SK-N-SH (cell line): ENCODE results near the gene SLC35A5. TPM values are rescaled to one million over a fixed set of nuclear protein-coding genes. Genes with fewer than 3 reads are reported as not detected.
"Not testable (repeated sequence)": the region's sequence is repeated elsewhere in the genome, so short reads cannot be mapped to it uniquely, and the experiment has no call there.

Experiments used
- CTCF ChIA-PET: fragments of 300-600, 350-600 bp; formaldehyde crosslinking; extraction: SDS; loops from one replicate; lab custom pipeline; 2021; lab: Yijun Ruan, JAX
- POLR2A ChIA-PET: fragments of 350-600 bp; sonication (Branson Sonifier 250); formaldehyde crosslinking; extraction: SDS; loops from one replicate; lab custom pipeline; 2020; ENCODE audit warnings: antibody characterized with exemption, inconsistent platforms; lab: Yijun Ruan, JAX
- DNase-seq: peaks from one replicate; pipeline ENCODE4 v3.0.0; 2012
- H2AFZ ChIP-seq: fragments of 200-600 bp; sonication (generic); 2 replicates; pipeline ENCODE4 v1.8.1; 2016; ENCODE audit warnings: antibody characterized with exemption, mild to moderate bottlenecking, low read depth
- H3F3A ChIP-seq: fragments of 200-600 bp; sonication (generic); replicated peaks from 2 replicates; pipeline ENCODE3; 2016; ENCODE audit warnings: antibody characterized with exemption, mild to moderate bottlenecking; ENCODE audit not compliant: insufficient read depth
- H3K27ac ChIP-seq, 2 experiments: fragments of 200-500 bp in 1 of 2; fragments of 200-600 bp in 1 of 2; sonication (Bioruptor generic) in 1 of 2; sonication (generic), shearing (Covaris generic) in 1 of 2; 2 replicates each; pipeline versions ENCODE4 v1.5.1 to v1.6.1; 2014 to 2016; ENCODE audit warnings: low read depth in 2 of 2, inconsistent platforms in 1 of 2, low read length in 1 of 2, mild to moderate bottlenecking in 1 of 2, mixed read lengths in 1 of 2
- H3K27me3 ChIP-seq: fragments of 200-600 bp; sonication (generic), shearing (Covaris generic); 2 replicates; pipeline ENCODE4 v1.6.1; 2016; ENCODE audit warnings: mixed run types; ENCODE audit not compliant: insufficient read depth
- H3K36me3 ChIP-seq, 2 experiments: fragments of 200-500 bp in 1 of 2; fragments of 200-600 bp in 1 of 2; sonication (Bioruptor generic) in 1 of 2; sonication (generic) in 1 of 2; replicated peaks in 1 of 2; 2 replicates each; pipeline versions ENCODE3 to v1.5.1; 2014 to 2016; ENCODE audit warnings: low read length in 1 of 2, mild to moderate bottlenecking in 1 of 2; ENCODE audit not compliant: insufficient read depth in 2 of 2, control insufficient read depth in 1 of 2
- H3K4me1 ChIP-seq, 2 experiments: fragments of 200-500 bp in 1 of 2; fragments of 200-600 bp in 1 of 2; sonication (Bioruptor generic) in 1 of 2; sonication (generic), shearing (Covaris generic) in 1 of 2; 2 replicates each; pipeline versions ENCODE4 v1.5.1 to v1.6.1; 2014 to 2016; ENCODE audit warnings: low read depth in 1 of 2, low read length in 1 of 2, mixed run types in 1 of 2; ENCODE audit not compliant: insufficient read depth in 2 of 2, control insufficient read depth in 1 of 2
- H3K4me2 ChIP-seq: fragments of 200-600 bp; sonication (generic), shearing (Covaris generic); 2 replicates; pipeline ENCODE4 v1.6.1; 2017; ENCODE audit warnings: mixed run types
- H3K4me3 ChIP-seq, 2 experiments: fragments of 200-500 bp in 1 of 2; fragments of 200-600 bp in 1 of 2; sonication (Bioruptor generic) in 1 of 2; sonication (generic), shearing (Covaris generic) in 1 of 2; 2 replicates each; pipeline versions ENCODE4 v1.5.1 to v1.8.1; 2014 to 2016; ENCODE audit warnings: low read depth in 2 of 2, inconsistent platforms in 1 of 2, low read length in 1 of 2, mild to moderate bottlenecking in 1 of 2, mixed read lengths in 1 of 2, moderate library complexity in 1 of 2
- H3K79me2 ChIP-seq: fragments of 200-600 bp; sonication (generic); 2 replicates; pipeline ENCODE4 v1.8.1; 2017; ENCODE audit warnings: mild to moderate bottlenecking; ENCODE audit not compliant: insufficient read depth
- H3K9ac ChIP-seq: fragments of 200-600 bp; sonication (generic); 2 replicates; pipeline ENCODE4 v1.6.1; 2017; ENCODE audit warnings: mixed run types
- H3K9me2 ChIP-seq: fragments of 200-600 bp; sonication (generic); 2 replicates; pipeline ENCODE4 v1.6.1; 2017; ENCODE audit warnings: mixed run types
- H3K9me3 ChIP-seq: fragments of 200-600 bp; sonication (generic); 2 replicates; pipeline ENCODE4 v1.6.1; 2017; ENCODE audit warnings: mixed run types, mild to moderate bottlenecking, moderate library complexity
- H4K20me1 ChIP-seq: fragments of 200-600 bp; sonication (generic); 2 replicates; pipeline ENCODE4 v1.6.1; 2017; ENCODE audit warnings: mild to moderate bottlenecking, mixed run types; ENCODE audit not compliant: insufficient read depth
- ELF1 ChIP-seq: IDR thresholded peaks from 2 replicates; pipeline ENCODE4 v1.4.0; 2012
- EZH2phosphoT487 ChIP-seq: fragments of 200-600 bp; sonication (generic); IDR thresholded peaks from 2 replicates; pipeline ENCODE4 v1.6.1; 2017; ENCODE audit warnings: low read depth, mixed run types, mild to moderate bottlenecking, antibody characterized with exemption, moderate library complexity, borderline replicate concordance
- GABPA ChIP-seq: IDR thresholded peaks from 2 replicates; pipeline ENCODE4 v1.4.0; 2012; ENCODE audit warnings: low read depth, mild to moderate bottlenecking
- MEF2A ChIP-seq: IDR thresholded peaks from 2 replicates; pipeline ENCODE4 v1.4.0; 2012; ENCODE audit warnings: low read depth, borderline replicate concordance
- MXI1 ChIP-seq: IDR thresholded peaks from 2 replicates; pipeline ENCODE4 v1.6.1; 2012; ENCODE audit warnings: mild to moderate bottlenecking, low read depth, low read length, improper control_type of control experiment
- NRF1 ChIP-seq: IDR thresholded peaks from 2 replicates; pipeline ENCODE4 v1.6.1; 2012; ENCODE audit warnings: low read depth, mild to moderate bottlenecking, low read length
- SMC3 ChIP-seq: IDR thresholded peaks from 2 replicates; pipeline ENCODE4 v1.6.1; 2012; ENCODE audit warnings: low read depth, low read length, improper control_type of control experiment
- TAF1 ChIP-seq: IDR thresholded peaks from 2 replicates; pipeline ENCODE4 v1.6.1; 2012; ENCODE audit warnings: low read depth, mild to moderate bottlenecking, low read length, moderate library complexity, borderline replicate concordance
- YY1 ChIP-seq: IDR thresholded peaks from 2 replicates; pipeline ENCODE4 v1.4.0; 2012; ENCODE audit warnings: low read depth, mild to moderate bottlenecking
- WGBS: methylation state at CpG from one replicate; pipeline ENCODE4 v1.1.6; 2017; ENCODE audit warnings: low lambda C conversion rate; 5-methylcytosine and 5-hydroxymethylcytosine counted together
- polyA plus RNA-seq, 3 experiments: library from polyadenylated mRNA; depleted of rRNA; stranded (reverse); fragments of >200 nt; gene quantifications; 2 replicates each; pipeline ENCODE4 v1.2.3, GENCODE V29; 2012
- TF ChIP-seq, protein P1 (sequence below): fragments of 150-350 bp; IDR thresholded peaks from 2 replicates; pipeline ENCODE4 v1.6.1; 2016; ENCODE audit warnings: mild to moderate bottlenecking, low read depth, low read length
- TF ChIP-seq, protein P2 (sequence below): fragments of 150-350 bp; IDR thresholded peaks from 2 replicates; pipeline ENCODE4 v1.6.1; 2017; ENCODE audit warnings: antibody characterized with exemption, low read length, low read depth, borderline replicate concordance
- TF ChIP-seq, protein P3 (sequence below): IDR thresholded peaks from 2 replicates; pipeline ENCODE4 v1.4.0; 2012; ENCODE audit warnings: low read depth, borderline replicate concordance
- TF ChIP-seq, protein P4 (sequence below): IDR thresholded peaks from 2 replicates; pipeline ENCODE4 v1.6.1; 2012; ENCODE audit warnings: mild to moderate bottlenecking, low read depth, low read length, moderate library complexity

The SLC35A5 gene
- polyA plus RNA-seq, 1 of the 3 experiments (the other 2 are of a cell fraction), result 16.0 TPM

DNA sequence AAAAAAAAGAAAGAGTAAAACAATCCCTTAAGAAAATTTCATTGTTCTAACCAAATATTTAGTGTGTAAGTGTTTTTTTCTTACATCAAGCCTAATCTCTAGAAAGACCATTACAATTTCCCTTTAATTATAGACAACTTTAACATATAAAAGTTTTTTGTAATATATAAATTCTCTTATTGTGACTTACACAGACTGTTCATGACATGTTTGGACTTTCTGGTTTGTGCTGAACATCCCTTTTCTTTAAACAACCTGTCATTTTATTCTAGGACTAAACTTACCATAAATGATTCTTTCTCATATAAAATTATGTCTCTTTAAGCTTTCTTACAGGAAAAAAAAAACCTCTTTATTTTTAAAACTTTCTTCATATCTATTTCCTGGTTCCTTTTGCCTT lies 49.5 kb upstream of the SLC35A5 start (continued):
- TF ChIP-seq NRF1, result no peak
- no peak for TF ChIP-seq EZH2phosphoT487
- TF ChIP-seq, protein P1, sequence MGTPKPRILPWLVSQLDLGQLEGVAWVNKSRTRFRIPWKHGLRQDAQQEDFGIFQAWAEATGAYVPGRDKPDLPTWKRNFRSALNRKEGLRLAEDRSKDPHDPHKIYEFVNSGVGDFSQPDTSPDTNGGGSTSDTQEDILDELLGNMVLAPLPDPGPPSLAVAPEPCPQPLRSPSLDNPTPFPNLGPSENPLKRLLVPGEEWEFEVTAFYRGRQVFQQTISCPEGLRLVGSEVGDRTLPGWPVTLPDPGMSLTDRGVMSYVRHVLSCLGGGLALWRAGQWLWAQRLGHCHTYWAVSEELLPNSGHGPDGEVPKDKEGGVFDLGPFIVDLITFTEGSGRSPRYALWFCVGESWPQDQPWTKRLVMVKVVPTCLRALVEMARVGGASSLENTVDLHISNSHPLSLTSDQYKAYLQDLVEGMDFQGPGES, result no peak
- TF ChIP-seq GABPA, result no peak

DNA sequence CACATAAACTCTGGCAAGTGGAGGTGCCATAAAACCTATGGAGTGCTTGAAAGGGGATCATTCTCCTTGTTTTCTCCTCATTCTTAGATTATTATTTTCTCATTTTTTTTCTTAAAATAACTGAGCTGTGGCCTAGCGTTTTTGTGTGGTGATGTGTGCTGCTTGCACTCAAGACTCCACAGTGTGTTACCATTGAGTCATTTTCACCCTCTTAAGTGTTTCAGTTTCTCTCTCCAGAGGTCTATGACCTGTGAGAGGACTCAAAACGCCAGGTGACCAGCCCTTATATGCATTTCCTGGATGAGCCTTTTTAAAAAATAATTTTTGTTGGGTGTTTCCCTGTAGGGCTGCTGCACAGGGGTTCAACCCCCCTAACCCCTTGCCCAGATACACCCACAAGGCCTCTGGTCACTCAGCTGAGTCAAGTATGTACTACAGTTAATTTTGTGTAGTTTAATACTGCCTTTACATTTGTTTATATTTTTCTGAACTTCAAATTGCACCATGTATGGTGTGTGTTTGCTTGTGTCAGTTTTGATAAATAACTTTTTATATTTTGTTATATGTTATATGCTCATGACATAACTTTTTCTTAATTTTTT lies 47.2 kb upstream of the SLC35A5 start:
- H3K9me2 ChIP-seq, result no peaks in the 10 kb centered on the region
- H3K27me3 ChIP-seq, result no peaks in the 10 kb centered on the region
- no peak overlapping the region for H3K9ac ChIP-seq
- ChIA-PET POLR2A (no interaction called here), CTCF (interaction anchor here (1.0 to 1.1 kb wide), 3 partner anchors 181 to 403 kb away, joined by 3 to 5 read pairs (median 5); partner anchors contain the start of genes CD200 and SLC9C1)
- H3K36me3 ChIP-seq, result no peaks in the 10 kb centered on the region
- no peak for DNase-seq
- H3K4me1 ChIP-seq, result no peaks in the 10 kb centered on the region
- H3K4me2 ChIP-seq, result no peak overlapping the region
- peaks cover 6% of the 10 kb centered on the region for H3K9me3 ChIP-seq
- WGBS, result 26% methylated on average over 2 of the region's 2 CpGs
- no peaks in the 10 kb centered on the region for H3F3A ChIP-seq
- no peaks in the 10 kb centered on the region for H4K20me1 ChIP-seq
- no peaks in the 10 kb centered on the region for H3K79me2 ChIP-seq
- no peak overlapping the region for H2AFZ ChIP-seq
- TF ChIP-seq MEF2A, result no peak
- TF ChIP-seq, protein P2, sequence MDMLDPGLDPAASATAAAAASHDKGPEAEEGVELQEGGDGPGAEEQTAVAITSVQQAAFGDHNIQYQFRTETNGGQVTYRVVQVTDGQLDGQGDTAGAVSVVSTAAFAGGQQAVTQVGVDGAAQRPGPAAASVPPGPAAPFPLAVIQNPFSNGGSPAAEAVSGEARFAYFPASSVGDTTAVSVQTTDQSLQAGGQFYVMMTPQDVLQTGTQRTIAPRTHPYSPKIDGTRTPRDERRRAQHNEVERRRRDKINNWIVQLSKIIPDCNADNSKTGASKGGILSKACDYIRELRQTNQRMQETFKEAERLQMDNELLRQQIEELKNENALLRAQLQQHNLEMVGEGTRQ, result no peak
- TF ChIP-seq SMC3, result no peak
- no peak for TF ChIP-seq TAF1
- TF ChIP-seq, protein P3, sequence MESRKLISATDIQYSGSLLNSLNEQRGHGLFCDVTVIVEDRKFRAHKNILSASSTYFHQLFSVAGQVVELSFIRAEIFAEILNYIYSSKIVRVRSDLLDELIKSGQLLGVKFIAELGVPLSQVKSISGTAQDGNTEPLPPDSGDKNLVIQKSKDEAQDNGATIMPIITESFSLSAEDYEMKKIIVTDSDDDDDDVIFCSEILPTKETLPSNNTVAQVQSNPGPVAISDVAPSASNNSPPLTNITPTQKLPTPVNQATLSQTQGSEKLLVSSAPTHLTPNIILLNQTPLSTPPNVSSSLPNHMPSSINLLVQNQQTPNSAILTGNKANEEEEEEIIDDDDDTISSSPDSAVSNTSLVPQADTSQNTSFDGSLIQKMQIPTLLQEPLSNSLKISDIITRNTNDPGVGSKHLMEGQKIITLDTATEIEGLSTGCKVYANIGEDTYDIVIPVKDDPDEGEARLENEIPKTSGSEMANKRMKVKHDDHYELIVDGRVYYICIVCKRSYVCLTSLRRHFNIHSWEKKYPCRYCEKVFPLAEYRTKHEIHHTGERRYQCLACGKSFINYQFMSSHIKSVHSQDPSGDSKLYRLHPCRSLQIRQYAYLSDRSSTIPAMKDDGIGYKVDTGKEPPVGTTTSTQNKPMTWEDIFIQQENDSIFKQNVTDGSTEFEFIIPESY, result no peak
- no peak for TF ChIP-seq YY1
- TF ChIP-seq GABPA, result no peak
- no peak for TF ChIP-seq ELF1
- no peak for TF ChIP-seq MXI1
- no peak for TF ChIP-seq NRF1
- TF ChIP-seq, protein P4, sequence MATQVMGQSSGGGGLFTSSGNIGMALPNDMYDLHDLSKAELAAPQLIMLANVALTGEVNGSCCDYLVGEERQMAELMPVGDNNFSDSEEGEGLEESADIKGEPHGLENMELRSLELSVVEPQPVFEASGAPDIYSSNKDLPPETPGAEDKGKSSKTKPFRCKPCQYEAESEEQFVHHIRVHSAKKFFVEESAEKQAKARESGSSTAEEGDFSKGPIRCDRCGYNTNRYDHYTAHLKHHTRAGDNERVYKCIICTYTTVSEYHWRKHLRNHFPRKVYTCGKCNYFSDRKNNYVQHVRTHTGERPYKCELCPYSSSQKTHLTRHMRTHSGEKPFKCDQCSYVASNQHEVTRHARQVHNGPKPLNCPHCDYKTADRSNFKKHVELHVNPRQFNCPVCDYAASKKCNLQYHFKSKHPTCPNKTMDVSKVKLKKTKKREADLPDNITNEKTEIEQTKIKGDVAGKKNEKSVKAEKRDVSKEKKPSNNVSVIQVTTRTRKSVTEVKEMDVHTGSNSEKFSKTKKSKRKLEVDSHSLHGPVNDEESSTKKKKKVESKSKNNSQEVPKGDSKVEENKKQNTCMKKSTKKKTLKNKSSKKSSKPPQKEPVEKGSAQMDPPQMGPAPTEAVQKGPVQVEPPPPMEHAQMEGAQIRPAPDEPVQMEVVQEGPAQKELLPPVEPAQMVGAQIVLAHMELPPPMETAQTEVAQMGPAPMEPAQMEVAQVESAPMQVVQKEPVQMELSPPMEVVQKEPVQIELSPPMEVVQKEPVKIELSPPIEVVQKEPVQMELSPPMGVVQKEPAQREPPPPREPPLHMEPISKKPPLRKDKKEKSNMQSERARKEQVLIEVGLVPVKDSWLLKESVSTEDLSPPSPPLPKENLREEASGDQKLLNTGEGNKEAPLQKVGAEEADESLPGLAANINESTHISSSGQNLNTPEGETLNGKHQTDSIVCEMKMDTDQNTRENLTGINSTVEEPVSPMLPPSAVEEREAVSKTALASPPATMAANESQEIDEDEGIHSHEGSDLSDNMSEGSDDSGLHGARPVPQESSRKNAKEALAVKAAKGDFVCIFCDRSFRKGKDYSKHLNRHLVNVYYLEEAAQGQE, result no peak
- no peak overlapping the region for H3K27ac ChIP-seq
- H3K4me3 ChIP-seq, result no peak overlapping the region

DNA sequence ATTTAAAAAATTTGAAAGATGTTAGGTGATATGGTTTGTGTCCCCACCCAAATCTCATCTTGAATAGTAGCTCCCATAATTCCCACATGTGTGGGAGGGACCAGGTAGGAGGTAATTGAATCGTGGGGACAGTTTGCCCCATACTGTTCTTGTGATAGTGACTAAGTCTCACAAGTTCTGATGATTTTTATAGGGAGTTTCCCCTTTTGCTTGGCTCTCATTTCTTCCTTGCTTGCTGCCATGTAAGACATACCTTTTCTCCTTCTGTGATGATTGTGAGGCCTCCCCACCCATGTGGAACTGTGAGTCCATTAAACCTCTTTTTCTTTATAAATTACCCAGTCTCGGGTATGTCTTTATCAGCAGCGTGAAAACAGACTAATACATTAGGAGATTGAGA lies 42.9 kb upstream of the SLC35A5 start:
- H3K4me1 ChIP-seq, H3K4me2 ChIP-seq, H3K9ac ChIP-seq, H3K27me3 ChIP-seq, H3K27ac ChIP-seq, H3K9me2 ChIP-seq, H3K9me3 ChIP-seq, H2AFZ ChIP-seq, H3K36me3 ChIP-seq, DNase-seq, H3F3A ChIP-seq, POLR2A ChIA-PET, H3K4me3 ChIP-seq, H4K20me1 ChIP-seq, H3K79me2 ChIP-seq: not testable (repeated sequence)
- CTCF ChIA-PET, result interaction anchor here (0.8 to 7.3 kb wide), 11 partner anchors 11 to 407 kb away, joined by 3 to 89 read pairs (median 3); partner anchors contain the start of genes CD200 and SLC9C1
- 56% methylated on average over 3 of the region's 3 CpGs for WGBS
